NCI-H748 (cell line): ENCODE data around the gene PLEKHJ1.

ENCODE experiments used
- DNase-seq: peaks from one replicate; lab custom pipeline; 2025; ENCODE audit not compliant: unreplicated experiment; lab: John Stamatoyannopoulos, UW

PLEKHJ1 gene

GRCh38 chr19:2249880-2250765, 14.0 kb upstream of the PLEKHJ1 start:
- DNase-seq = no peak

DNA sequence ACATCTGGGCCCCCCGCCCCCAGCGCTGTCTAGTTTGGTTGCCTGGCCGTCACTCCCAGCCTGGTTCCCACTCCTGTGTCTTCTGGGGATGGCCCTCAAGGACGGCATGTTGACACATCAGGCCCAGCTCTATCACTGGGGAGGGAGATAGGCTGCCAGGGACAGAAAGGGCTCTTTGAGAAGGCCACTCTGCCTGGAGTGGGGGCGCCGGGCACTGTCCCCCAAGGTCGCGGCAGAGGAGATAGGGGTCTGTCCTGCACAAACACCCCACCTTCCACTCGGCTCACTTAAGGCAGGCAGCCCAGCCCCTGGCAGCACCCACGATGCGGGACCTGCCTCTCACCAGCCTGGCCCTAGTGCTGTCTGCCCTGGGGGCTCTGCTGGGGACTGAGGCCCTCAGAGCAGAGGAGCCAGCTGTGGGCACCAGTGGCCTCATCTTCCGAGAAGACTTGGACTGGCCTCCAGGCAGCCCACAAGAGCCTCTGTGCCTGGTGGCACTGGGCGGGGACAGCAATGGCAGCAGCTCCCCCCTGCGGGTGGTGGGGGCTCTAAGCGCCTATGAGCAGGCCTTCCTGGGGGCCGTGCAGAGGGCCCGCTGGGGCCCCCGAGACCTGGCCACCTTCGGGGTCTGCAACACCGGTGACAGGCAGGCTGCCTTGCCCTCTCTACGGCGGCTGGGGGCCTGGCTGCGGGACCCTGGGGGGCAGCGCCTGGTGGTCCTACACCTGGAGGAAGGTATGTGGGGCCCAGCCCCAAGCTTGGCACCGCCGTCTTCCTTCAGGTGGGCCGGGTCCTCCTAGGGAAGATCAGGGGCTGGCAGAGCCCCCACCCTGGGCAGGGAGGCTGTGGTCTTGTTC, 13.1 kb upstream of the PLEKHJ1 start, which contains the start of gene AMH:
AMH (plus strand) TSS at position 314 of the 857 bp plus-strand sequence; CDS start at position 324, 10 bp downstream.
- no peak for DNase-seq

- no peak for DNase-seq
Measured at GRCh38 chr19:2248136-2249009, 12.2 kb upstream of the PLEKHJ1 start.

- DNase-seq = no peak
Measured at GRCh38 chr19:2247433-2248101, 11.4 kb upstream of the PLEKHJ1 start.

DNA sequence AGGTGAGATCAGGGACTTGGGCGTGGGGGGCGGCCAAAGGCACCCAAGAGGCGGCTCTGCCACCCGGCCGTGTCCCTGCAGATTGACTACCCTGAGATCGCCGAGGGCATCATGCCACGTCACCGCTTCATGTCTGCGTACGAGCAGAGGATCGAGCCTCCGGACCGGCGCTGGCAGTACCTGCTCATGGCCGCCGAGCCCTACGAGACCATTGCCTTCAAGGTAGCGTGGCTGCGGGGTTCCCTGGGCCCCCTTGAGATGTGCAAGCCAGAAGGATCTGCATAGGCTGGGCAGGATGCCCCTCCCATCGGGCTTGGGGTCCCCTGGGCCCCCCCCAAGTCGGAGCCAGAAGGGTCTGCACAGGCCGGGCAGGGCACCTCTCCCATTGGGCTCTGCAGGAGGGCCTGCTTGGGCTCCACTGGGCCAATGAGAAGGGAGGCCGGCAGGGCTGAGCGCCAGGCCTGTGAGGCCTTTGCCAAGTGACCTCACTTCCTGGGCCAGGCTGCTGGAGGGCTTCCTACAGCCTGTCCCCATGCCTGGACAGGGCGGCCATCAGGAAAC, 10.8 kb upstream of the PLEKHJ1 start:
- no peak for DNase-seq

DNA sequence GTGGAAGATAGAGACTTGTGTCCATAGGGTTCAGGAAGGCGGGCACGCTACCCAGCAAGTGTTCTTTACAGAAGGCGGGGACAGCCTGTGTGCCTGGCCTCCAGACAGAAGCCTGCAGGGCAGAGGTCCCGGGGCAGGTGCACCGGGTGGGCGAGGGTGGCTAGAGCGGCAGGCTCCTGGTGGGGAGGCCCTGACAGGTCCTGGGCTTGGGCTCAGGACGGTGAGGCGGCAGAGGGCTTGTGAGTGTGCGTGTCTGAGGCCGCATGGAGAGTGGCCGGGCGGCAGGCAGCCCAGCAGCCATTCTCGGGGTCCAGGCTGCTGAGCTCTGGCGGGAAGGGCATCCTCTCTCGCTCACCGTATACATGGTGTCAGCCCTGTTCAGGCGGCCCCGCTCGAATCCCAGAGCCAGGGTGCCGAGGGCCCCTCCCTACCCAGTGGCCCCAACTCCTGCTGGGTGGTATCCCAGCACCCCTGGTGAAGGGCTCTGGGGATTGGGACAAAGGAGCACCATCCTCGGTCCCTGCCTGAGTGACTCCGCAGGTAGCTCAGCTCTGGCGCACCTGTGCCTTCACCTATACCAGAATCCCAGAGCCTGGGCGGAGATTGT, 10.0 kb upstream of the PLEKHJ1 start:
- DNase-seq = no peak

- DNase-seq = no peak
Measured at GRCh38 chr19:2245273-2245672, 9.1 kb upstream of the PLEKHJ1 start.

DNA sequence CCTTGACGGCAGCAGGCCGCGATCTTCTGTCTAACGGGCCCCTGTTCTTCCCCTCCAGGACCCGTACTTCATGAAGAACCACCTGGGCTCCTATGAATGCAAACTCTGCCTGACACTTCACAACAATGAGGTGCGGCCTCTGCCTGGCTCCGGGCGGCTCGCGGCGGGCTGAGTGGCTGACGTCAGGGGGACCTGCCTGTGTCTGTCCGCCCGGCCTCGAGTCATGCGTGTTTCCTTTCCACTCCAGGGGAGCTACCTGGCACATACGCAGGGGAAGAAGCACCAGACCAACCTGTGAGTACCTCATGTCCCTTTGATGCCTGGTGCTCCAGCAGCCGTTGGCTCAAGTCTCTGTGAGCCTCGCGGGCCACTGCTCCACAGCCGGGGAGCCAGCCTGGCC, 8.4 kb upstream of the PLEKHJ1 start:
- no peak for DNase-seq

GRCh38 chr19:2244125-2244411, 7.9 kb upstream of the PLEKHJ1 start:
- DNase-seq = no peak

DNA sequence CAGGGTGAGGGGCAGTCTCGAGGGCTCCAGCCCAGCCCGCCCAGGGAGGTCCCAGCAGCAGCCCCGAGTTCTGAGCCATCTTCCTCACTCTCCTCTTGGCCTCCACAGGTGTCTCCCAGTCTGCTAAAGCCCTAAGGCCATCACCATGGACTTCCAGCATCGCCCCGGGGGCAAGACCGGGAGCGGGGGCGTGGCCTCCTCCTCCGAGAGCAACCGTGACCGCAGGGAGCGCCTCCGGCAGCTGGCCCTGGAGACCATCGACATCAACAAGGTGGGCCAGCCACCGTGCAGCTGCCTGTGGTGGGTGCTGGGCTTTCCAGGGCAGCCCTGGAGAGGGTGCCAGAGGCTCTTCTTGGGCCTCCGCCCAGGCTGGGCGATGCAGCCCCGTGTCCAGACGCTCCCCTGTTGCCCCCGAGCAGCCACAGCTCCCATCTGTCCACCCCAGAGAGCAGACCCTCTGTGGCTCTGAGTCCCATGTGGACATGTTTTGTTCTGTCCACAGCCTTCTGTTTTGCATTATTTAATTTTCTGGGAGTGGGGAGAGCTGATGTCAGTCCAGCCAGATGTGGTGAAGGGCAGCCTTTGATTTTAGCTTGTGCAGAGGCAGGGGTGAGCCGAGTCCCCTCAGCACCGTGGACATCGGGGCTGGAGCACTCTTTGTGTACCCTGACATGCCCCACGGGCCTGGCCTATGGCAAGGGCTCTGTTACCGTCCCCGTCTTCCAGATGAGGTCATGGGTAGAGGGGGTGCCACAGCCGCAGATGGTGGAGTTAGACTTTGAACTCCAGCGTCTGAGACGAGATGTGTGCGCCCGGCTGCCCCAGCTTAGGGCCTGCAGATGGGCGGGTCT, 7.4 kb upstream of the PLEKHJ1 start:
- no peak for DNase-seq

GRCh38 chr19:2242816-2243215, 6.7 kb upstream of the PLEKHJ1 start:
- DNase-seq = no peak

GRCh38 chr19:2242092-2242537, 6.0 kb upstream of the PLEKHJ1 start:
- no peak for DNase-seq

DNA sequence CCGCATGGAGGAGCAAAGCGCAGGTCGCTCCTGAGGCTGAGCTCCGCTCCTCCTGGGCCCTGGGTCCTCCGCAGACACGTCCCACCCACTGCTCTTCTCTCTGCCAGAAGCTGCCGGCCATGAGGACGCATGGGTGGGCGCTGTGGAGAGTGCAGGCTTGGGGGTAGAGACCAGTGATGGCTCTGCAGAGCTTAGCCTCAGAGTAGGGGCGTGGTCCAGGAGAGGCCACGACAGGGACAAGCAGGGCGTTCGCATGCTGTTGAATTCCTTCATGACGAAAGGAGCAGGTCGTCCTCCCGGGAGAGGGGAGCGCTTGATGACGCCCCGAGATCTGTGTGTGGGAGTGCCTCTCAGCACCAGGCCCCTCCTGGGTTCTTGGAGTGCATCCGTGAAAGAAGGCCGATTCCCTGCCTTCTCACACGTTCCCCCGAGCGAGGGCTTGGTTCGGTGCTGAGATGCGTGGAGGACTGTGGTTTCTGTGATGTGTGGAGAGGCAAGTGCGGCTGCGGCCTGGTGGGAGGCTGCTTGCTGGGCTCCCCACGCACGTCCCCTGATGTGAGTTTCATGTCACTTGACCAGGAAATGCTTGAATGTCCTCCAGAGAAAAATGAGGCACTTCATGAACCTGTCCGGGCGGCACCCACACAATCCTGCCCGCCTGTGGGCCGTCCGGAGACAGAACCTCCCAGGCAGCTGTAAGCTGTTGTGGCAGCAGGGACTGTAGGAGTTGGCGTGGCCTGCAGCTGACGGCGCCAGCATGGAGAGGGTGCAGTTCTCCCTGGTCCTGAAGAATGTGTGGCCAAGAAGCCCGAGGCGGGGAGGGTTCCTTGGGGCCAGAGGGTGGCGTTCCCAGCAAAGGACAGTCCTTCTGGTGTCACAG, 5.0 kb upstream of the PLEKHJ1 start:
- DNase-seq = no peak

DNA sequence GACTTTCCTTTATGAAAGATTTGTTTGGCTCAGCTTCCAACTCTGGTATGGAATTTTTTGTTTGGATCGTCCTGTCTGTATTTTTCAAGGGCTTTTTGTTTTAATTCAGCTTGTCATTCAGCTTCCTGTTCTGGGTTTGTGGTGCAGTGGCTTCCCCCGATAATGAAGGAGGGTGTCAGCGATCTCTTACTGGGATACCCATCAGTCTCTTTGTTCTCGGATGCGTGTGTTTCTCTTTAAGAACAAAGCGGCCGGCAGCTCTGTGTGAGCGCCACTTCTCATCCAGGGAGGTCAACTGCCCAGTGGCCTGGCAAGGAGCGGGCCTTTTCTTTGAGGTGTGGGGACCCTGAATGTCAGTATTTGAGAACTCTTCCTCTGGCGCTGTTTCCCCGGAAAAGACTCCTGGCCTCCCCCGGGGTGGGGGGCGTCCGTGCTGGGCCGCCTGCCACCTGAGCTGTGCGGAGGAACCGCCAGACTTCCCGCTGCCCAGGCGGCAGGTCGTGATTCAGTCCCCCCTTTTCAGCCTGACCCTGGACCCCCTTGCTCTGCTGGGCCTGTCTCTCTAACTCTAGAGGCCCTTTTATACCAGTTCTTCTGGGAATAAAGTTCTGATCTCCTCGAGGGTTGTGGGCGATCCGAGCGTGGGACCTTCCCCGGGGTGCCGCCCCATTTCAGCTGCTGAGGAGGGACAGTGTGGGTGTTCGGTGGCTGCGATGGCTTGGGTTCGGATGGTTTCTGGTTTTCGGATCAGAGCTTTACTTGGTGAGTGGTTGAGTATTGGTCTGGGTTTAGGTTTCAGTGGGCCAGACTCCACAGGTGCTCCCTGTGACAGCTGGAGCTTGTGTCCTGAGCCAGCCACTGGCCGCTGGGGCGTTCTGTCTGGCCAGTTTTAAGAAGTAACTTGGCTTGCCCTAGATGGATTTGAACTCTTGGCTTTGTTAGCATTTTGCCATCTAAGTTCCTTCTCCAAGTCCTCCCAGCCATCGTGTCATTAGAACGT, 3.9 kb upstream of the PLEKHJ1 start:
- no peak for DNase-seq

DNA sequence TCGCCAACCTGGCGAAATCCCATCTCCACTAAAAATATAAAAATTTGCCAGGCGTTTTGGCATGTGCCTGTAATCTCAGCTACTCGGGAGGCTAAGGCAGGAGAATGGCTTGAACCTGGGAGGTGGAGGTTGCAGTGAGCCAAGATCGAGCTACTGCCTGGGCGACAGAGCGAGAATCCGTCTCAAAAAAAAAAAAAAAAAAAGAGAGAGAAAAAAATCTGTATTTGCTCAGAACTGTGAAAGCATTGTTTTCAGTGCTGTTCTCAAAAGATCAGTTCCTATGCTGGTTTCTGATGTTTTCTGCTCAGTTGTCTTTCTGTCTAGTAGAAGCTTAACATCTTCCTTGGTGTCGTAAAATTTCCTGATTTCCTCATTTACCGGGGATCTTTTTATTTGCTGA, 3.0 kb upstream of the PLEKHJ1 start:
- DNase-seq = no peak

DNA sequence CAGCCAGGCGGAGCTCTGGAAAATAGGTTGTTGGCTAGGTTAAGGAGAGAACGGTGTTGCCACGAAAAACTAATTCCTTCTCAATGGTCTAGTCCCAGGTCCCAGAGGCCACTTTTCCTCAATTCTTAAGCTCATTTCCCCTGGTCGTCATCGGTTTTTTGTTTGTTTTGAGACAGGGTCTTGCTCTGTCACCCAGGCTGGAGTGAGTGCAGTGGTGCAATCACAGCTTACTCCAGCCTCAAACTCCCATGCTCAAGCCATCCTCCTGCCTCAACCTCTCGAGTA, 1.7 kb upstream of the PLEKHJ1 start:
- no peak for DNase-seq
